ENCODE results near the gene CAV3. TPM values are rescaled to one million over a fixed set of nuclear protein-coding genes. Genes with fewer than 3 reads are reported as not detected.

Gene CAV3
- total and polyA plus RNA-seq, 4 donors = not detected

- DNase-seq (ENCODE audit: low spot score) = no peak
- H3K27me3 ChIP-seq (ENCODE audit: control insufficient read depth in 4 of 4, insufficient read depth in 4 of 4, low read length in 3 of 4) = peaks cover 0 to 4% (median 0%) of the 10 kb centered on the region in 4 donors
- TF ChIP-seq FOXA1 (IDR thresholded peaks at IDR 0.05) = no peak
- no peak overlapping the region for H3K4me3 ChIP-seq (ENCODE audit: low read depth in 1 of 3, low read length in 3 of 3)
- no peaks in the 10 kb centered on the region for H3K9me3 ChIP-seq (ENCODE audit: control insufficient read depth in 4 of 4, low read length in 3 of 4)
- H3K9ac ChIP-seq (ENCODE audit: low read depth in 1 of 2, low read length in 2 of 2) = no peak overlapping the region
- no peaks in the 10 kb centered on the region for H3K36me3 ChIP-seq (ENCODE audit: control insufficient read depth in 4 of 4, insufficient read depth in 3 of 4, low read depth in 1 of 4, low read length in 3 of 4)
- no peak overlapping the region for H3K27ac ChIP-seq (ENCODE audit: low read depth in 1 of 2, low read length in 2 of 2)
- H3K4me1 ChIP-seq (ENCODE audit: control insufficient read depth in 4 of 4, insufficient read depth in 4 of 4, low read length in 3 of 4) = no peaks in the 10 kb centered on the region
Observed at GRCh38 chr3:8780279-8780678, 46.7 kb downstream of the CAV3 start.

DNA sequence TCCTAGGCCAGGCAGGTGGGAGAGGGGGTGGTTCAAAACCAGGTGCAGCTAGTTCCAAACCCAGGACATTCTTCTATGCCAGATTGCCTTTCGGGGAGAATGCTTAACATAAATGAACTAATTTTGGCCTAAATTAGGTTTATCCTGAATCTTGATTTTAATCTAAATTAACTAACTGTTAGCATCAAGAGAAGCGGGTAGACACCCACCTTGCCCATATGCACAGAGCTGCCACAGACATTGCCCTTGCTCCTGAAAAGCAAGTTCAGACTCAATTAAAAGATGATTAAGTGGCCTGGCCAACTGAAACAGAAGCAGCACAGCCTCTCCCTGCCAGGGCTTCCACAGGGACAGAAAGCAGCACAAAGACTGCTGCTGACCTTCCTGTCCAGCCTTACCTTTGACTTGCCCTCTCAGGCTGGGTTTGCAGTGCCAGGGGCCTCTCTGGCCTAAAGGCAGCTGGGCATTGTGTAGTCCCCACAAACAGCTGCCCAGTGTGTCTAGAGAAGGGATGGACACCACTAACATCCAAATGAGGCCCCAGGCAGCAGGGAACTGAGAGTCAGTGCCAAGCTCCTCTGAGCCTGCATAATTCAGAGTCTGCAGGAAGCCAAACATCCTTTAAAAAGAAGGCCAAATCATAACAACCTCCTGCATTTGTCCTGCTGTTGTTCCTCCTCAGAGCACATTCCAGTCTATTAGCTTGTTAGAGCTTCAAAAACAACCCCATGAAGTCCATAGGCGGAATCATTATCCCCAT, 51.3 kb downstream of the CAV3 start:
- Histone ChIP-seq H3K4me3 (ENCODE audit: low read depth in 1 of 3, low read length in 3 of 3) (no peak overlapping the region), H3K4me1 (ENCODE audit: control insufficient read depth in 4 of 4, insufficient read depth in 4 of 4, low read length in 3 of 4) (no peaks in the 10 kb centered on the region), H3K27ac (ENCODE audit: low read depth in 1 of 2, low read length in 2 of 2) (no peak overlapping the region), H3K27me3 (ENCODE audit: control insufficient read depth in 4 of 4, insufficient read depth in 4 of 4, low read length in 3 of 4) (no peaks in the 10 kb centered on the region), H3K9me3 (ENCODE audit: control insufficient read depth in 4 of 4, low read length in 3 of 4) (peaks cover 0 to 5% (median 0%) of the 10 kb centered on the region in 4 donors), H3K36me3 (ENCODE audit: control insufficient read depth in 4 of 4, insufficient read depth in 3 of 4, low read depth in 1 of 4, low read length in 3 of 4) (no peaks in the 10 kb centered on the region), H3K9ac (ENCODE audit: low read depth in 1 of 2, low read length in 2 of 2) (no peak overlapping the region)
- TF ChIP-seq CTCF (IDR thresholded peaks at IDR 0.05; ENCODE audit: low read depth, low read length, missing input control) = no peak
- no peak for TF ChIP-seq FOXA1 (IDR thresholded peaks at IDR 0.05)
- TF ChIP-seq, protein P1, sequence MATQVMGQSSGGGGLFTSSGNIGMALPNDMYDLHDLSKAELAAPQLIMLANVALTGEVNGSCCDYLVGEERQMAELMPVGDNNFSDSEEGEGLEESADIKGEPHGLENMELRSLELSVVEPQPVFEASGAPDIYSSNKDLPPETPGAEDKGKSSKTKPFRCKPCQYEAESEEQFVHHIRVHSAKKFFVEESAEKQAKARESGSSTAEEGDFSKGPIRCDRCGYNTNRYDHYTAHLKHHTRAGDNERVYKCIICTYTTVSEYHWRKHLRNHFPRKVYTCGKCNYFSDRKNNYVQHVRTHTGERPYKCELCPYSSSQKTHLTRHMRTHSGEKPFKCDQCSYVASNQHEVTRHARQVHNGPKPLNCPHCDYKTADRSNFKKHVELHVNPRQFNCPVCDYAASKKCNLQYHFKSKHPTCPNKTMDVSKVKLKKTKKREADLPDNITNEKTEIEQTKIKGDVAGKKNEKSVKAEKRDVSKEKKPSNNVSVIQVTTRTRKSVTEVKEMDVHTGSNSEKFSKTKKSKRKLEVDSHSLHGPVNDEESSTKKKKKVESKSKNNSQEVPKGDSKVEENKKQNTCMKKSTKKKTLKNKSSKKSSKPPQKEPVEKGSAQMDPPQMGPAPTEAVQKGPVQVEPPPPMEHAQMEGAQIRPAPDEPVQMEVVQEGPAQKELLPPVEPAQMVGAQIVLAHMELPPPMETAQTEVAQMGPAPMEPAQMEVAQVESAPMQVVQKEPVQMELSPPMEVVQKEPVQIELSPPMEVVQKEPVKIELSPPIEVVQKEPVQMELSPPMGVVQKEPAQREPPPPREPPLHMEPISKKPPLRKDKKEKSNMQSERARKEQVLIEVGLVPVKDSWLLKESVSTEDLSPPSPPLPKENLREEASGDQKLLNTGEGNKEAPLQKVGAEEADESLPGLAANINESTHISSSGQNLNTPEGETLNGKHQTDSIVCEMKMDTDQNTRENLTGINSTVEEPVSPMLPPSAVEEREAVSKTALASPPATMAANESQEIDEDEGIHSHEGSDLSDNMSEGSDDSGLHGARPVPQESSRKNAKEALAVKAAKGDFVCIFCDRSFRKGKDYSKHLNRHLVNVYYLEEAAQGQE (IDR thresholded peaks at IDR 0.05) = no peak
- TF ChIP-seq EGR1 (IDR thresholded peaks at IDR 0.05; ENCODE audit: low read depth in 2 of 2) = no peak
- TF ChIP-seq, protein P2, sequence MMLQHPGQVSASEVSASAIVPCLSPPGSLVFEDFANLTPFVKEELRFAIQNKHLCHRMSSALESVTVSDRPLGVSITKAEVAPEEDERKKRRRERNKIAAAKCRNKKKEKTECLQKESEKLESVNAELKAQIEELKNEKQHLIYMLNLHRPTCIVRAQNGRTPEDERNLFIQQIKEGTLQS (IDR thresholded peaks at IDR 0.05) = no peak
- TF ChIP-seq, protein P3, sequence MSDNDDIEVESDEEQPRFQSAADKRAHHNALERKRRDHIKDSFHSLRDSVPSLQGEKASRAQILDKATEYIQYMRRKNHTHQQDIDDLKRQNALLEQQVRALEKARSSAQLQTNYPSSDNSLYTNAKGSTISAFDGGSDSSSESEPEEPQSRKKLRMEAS (IDR thresholded peaks at IDR 0.05) = no peak
- no peak for TF ChIP-seq HNF4G (IDR thresholded peaks at IDR 0.05)
- no peak for TF ChIP-seq RXRA (IDR thresholded peaks at IDR 0.05)
- no peak for TF ChIP-seq YY1 (IDR thresholded peaks at IDR 0.05)
- TF ChIP-seq ZBTB33 (IDR thresholded peaks at IDR 0.05) = no peak
- no peak for TF ChIP-seq SP1 (IDR thresholded peaks at IDR 0.05)
- TF ChIP-seq FOXA2 (IDR thresholded peaks at IDR 0.05) = no peak
- no peak for TF ChIP-seq HNF4A (conservative IDR thresholded peaks at IDR 0.05)
- WGBS = 93% methylated on average over 3 of the region's 3 CpGs
- no peak for DNase-seq (ENCODE audit: low spot score)

Data from liver (tissue), 9 donors.